GM12878 (cell line): ENCODE data around the gene FAM222B. TPM values are rescaled to one million over a fixed set of nuclear protein-coding genes. Genes with fewer than 3 reads are reported as not detected.

Experiments
- ATAC-seq: fragments of 200-7000 bp; cut with Tn5 transposase; 3 replicates; pipeline ENCODE4 v1.9.1; 2020; ENCODE audit warnings: mild to moderate bottlenecking, moderate library complexity
- BruUV-seq: library from RNA; stranded (reverse); fragments of 400-500 nt; replicated peaks from 2 replicates; lab custom pipeline; 2021; lab: Mats Ljungman, UMichigan
- CTCF ChIA-PET: fragments of 300-600 bp; sonication (Branson Sonifier 250); formaldehyde crosslinking; extraction: SDS; loops from one replicate; lab custom pipeline; 2021; ENCODE audit warnings: inconsistent platforms; lab: Yijun Ruan, JAX
- POLR2A ChIA-PET: fragments of 350-600 bp; formaldehyde crosslinking; extraction: SDS; loops from one replicate; lab custom pipeline; 2021; ENCODE audit warnings: inconsistent platforms; lab: Charles Lee
- RAD21 ChIA-PET: fragments of 300-600 bp; sonication (Branson Sonifier 250); formaldehyde crosslinking; loops from one replicate; lab custom pipeline; 2023; ENCODE audit warnings: antibody characterized with exemption; ENCODE audit not compliant: unreplicated experiment; lab: Charles Lee
- SMC1A ChIA-PET: fragments of 300-600 bp; sonication (Branson Sonifier 250); formaldehyde crosslinking; loops from one replicate; lab custom pipeline; 2023; ENCODE audit not compliant: unreplicated experiment, uncharacterized antibody; lab: Charles Lee
- DNase-seq: peaks from one replicate; pipeline ENCODE4 v3.0.0-alpha.2; 2011; ENCODE audit warnings: low read depth, low spot score
- FAIRE-seq: peaks from 3 replicates; lab custom pipeline; 2011; peaks lifted over from hg19 to GRCh38; lab: Jason Lieb, UNC
- H2AFZ ChIP-seq: 2 replicates; pipeline ENCODE4 v1.6.0; 2011; ENCODE audit warnings: low read depth, low read length, control low read depth; ENCODE audit not compliant: control insufficient read depth
- H3K27ac ChIP-seq: 2 replicates; pipeline ENCODE4 v1.5.1; 2011; ENCODE audit warnings: control low read depth; ENCODE audit not compliant: control insufficient read depth, insufficient read depth
- H3K27me3 ChIP-seq, 2 experiments: replicated peaks in 1 of 2; 2 replicates each; pipeline versions ENCODE4 v1.6.0 to v1.6.1; 2011; ENCODE audit warnings: low read length in 1 of 2; ENCODE audit not compliant: control insufficient read depth in 2 of 2, insufficient read depth in 2 of 2
- H3K36me3 ChIP-seq, 2 experiments: 2 replicates each; pipeline ENCODE4 v1.5.1; 2011; ENCODE audit warnings: low read length in 1 of 2; ENCODE audit not compliant: control insufficient read depth in 2 of 2, insufficient read depth in 2 of 2
- H3K4me1 ChIP-seq: 2 replicates; pipeline ENCODE4 v1.6.1; 2011; ENCODE audit warnings: mild to moderate bottlenecking, low read length, moderate library complexity, mixed read lengths; ENCODE audit not compliant: control insufficient read depth, insufficient read depth
- H3K4me2 ChIP-seq: 2 replicates; pipeline ENCODE4 v1.6.0; 2011; ENCODE audit warnings: control low read depth; ENCODE audit not compliant: control insufficient read depth, insufficient read depth
- H3K4me3 ChIP-seq: fragments of 200-600 bp; sonication (generic); 2 replicates; pipeline ENCODE4 v1.5.1; 2016
- H3K79me2 ChIP-seq: 2 replicates; pipeline ENCODE4 v1.6.0; 2011; ENCODE audit warnings: low read length; ENCODE audit not compliant: control insufficient read depth, insufficient read depth
- H3K9ac ChIP-seq: 2 replicates; pipeline ENCODE4 v1.8.0; 2011; ENCODE audit warnings: low read length, control low read depth, mixed read lengths; ENCODE audit not compliant: control insufficient read depth, insufficient read depth
- H3K9me3 ChIP-seq: replicated peaks from 3 replicates; pipeline ENCODE4 v1.5.1; 2011; ENCODE audit warnings: mild to moderate bottlenecking, low read length; ENCODE audit not compliant: control insufficient read depth, insufficient read depth
- H4K20me1 ChIP-seq: 2 replicates; pipeline ENCODE4 v1.6.0; 2011; ENCODE audit not compliant: control insufficient read depth, insufficient read depth
- POLR2AphosphoS5 ChIP-seq: IDR thresholded peaks from 2 replicates; pipeline ENCODE4 v1.6.1; 2011; ENCODE audit warnings: mild to moderate bottlenecking, low read length, inconsistent platforms
- WGBS: methylation state at CpG from one replicate; pipeline ENCODE4 v1.1.6; 2016; ENCODE audit warnings: low lambda C conversion rate; ENCODE audit not compliant: insufficient replicate concordance, insufficient coverage; ENCODE audit errors: missing lambda C conversion rate; 5-methylcytosine and 5-hydroxymethylcytosine counted together
- in situ Hi-C: fragments of 300-500 bp; cut with MboI; formaldehyde crosslinking; loops from 9 replicates; pipeline ENCODE4 v1.14.3; 2018; ENCODE audit warnings: mixed read lengths
- intact Hi-C: fragments of 100-400 bp; cut with micrococcal nuclease; formaldehyde crosslinking; loops from one replicate; pipeline ENCODE4 v1.14.2; 2022; ENCODE audit not compliant: unreplicated experiment
- polyA plus RNA-seq, 11 experiments: library from polyadenylated mRNA; depleted of rRNA in 4 of 11; unstranded in 6 of 11; stranded (reverse) in 5 of 11; fragments of >200 nt; fragmentation: Nextera tagmentation in 4 of 11; fragmentation: Illumina TruSeq in 1 of 11; extraction: Ambion mirVana in 4 of 11; extraction: Trizol in 1 of 11; gene quantifications; 1 replicate in 1 of 11; 2 replicates in 10 of 11; pipeline versions ENCODE4 v1.2.1 to v1.2.3, GENCODE V29; 2011 to 2016; ENCODE audit warnings: inconsistent platforms in 2 of 11, missing spikeins in 2 of 11, low read depth in 1 of 11
- total RNA-seq, 4 experiments: library from RNA; depleted of rRNA in 3 of 4; stranded (reverse); fragments of >200 nt in 3 of 4; fragmentation: Illumina TruSeq in 1 of 4; extraction: Trizol in 1 of 4; gene quantifications; 2 replicates each; pipeline versions ENCODE4 v1.2.1 to v1.2.3, GENCODE V29; 2013 to 2021
- TF ChIP-seq, protein P1 (sequence below): IDR thresholded peaks from 2 replicates; pipeline ENCODE4 v1.6.1; 2011; ENCODE audit warnings: low read depth, low read length, improper control_type of control experiment, borderline replicate concordance

Gene FAM222B
- total and polyA plus RNA-seq, 10 of the 15 experiments (the other 5 are each of a cell fraction or from before 2014, with no cell fraction given) = 2.8 to 18.3 (median 6.4) TPM

DNA sequence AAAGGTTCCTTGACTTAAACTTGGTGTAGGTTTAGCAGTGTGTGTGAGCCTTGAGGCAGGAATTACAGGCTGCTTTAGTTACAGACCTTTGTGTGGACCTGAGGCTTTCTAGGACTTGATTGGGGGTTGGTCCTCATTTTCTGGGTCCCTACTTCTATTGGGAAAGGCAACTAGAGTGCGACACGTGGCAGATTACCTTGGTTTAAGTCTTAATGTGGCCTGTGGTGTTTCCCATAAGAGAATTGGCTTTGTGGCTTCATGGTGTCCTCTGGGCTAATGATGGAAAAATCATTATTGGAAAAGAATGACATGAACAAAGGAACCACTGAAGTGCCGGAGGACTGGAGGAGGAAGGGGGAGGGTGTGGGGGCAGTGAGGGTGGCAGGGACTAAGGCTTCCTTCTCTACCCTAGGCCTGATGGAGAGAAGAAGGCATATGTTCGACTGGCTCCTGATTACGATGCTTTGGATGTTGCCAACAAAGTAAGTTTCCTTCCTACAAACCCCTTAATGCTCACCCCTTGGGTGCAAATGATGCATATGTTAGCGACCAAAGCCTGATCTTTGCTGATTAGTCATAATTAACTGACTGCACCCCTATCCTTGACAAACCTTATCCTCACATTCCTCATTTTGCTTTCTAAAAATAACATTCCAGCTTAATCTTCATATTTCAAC, 119.3 kb downstream of the FAM222B start:
- DNase-seq = no peak
- FAIRE-seq = no peak
- Histone ChIP-seq H3K27me3 (no peaks in the 10 kb centered on the region), H3K79me2 (peaks cover 45% of the 10 kb centered on the region), H3K4me3 (peak overlapping the region; percentile 95; the same call in 1 of the 2 replicates), H3K4me1 (peaks cover 22% of the 10 kb centered on the region), H3K36me3 (peaks cover 12 to 20% of the 10 kb centered on the region in 2 experiments; a peak in 3 of 4 replicates), H3K4me2 (peak overlapping the region; percentile 88), H4K20me1 (no peaks in the 10 kb centered on the region), H2AFZ (no peak overlapping the region), H3K9me3 (no peaks in the 10 kb centered on the region), H3K27ac (0 out of 2 replicates have a peak overlapping the region, but pooled peaks have one; percentile 56), H3K9ac (peak overlapping the region; percentile 48; the same call in 1 of the 2 replicates)
- 28% methylated on average over 5 of the region's 6 CpGs for WGBS
- 0 out of 2 replicates have a peak, but pooled peaks have one; percentile 30 for TF ChIP-seq POLR2AphosphoS5
- TF ChIP-seq, protein P1, sequence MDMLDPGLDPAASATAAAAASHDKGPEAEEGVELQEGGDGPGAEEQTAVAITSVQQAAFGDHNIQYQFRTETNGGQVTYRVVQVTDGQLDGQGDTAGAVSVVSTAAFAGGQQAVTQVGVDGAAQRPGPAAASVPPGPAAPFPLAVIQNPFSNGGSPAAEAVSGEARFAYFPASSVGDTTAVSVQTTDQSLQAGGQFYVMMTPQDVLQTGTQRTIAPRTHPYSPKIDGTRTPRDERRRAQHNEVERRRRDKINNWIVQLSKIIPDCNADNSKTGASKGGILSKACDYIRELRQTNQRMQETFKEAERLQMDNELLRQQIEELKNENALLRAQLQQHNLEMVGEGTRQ = no peak
- in situ Hi-C loops = no loop called here
- ChIA-PET SMC1A (interaction anchor here (0.6 to 11.3 kb wide), 3 partner anchors 11 to 114 kb away, joined by 3 to 326 read pairs (median 3); partner anchors contain the start of genes PROCA1 and TRAF4), RAD21 (interaction anchor here (6.8 kb wide), 1 partner anchor 22 kb away, joined by 375 read pairs; the partner anchor contains the start of gene TRAF4), POLR2A (interaction anchor here (0.6 to 17.2 kb wide), 3 partner anchors 21 to 61 kb away, joined by 4 to 485 read pairs (median 6); partner anchors contain the start of genes SDF2, SUPT6H and TRAF4), CTCF (interaction anchor here (1.0 to 12.6 kb wide), 4 partner anchors 26 to 179 kb away, joined by 3 to 394 read pairs (median 79); no protein-coding TSS in a partner anchor)
- ATAC-seq = no peak
- BruUV-seq = no TSS peak
- intact Hi-C loops = loop anchor here (10.0 kb wide), 1 partner anchor 392 kb away; no protein-coding TSS in a partner anchor
